Activated CD4-positive, alpha-beta T cell treated with anti-CD3 and anti-CD28 coated beads for 36 hours (primary cell): ENCODE data around the gene PIP5K1B. TPM values are rescaled to one million over a fixed set of nuclear protein-coding genes. Genes with fewer than 3 reads are reported as not detected.
A peak's percentile ranks its signal among the peaks of the same experiment; 100 is the strongest.

Source experiments
- ATAC-seq: fragments of 200-7000 bp; cut with Tn5 transposase; one replicate; pipeline ENCODE4 v1.10.0; 2021; ENCODE audit warnings: mild to moderate bottlenecking, moderate library complexity
- CTCF ChIA-PET: fragments of 350-600 bp; sonication (Branson Sonifier 250); formaldehyde crosslinking; loops from one replicate; lab custom pipeline; 2021; ENCODE audit warnings: antibody characterized with exemption; lab: Charles Lee
- POLR2A ChIA-PET: fragments of 350-600 bp; sonication (Branson Sonifier 250); formaldehyde crosslinking; loops from one replicate; lab custom pipeline; 2021; ENCODE audit warnings: antibody characterized with exemption, inconsistent platforms; lab: Charles Lee
- DNase-seq: peaks from one replicate; pipeline ENCODE4 v3.0.0-alpha.2; 2020
- H3K27ac Mint-ChIP-seq: one replicate; pipeline ENCODE4 v1.8.0; 2021; ENCODE audit warnings: mixed read lengths
- H3K27me3 Mint-ChIP-seq: one replicate; pipeline ENCODE4 v1.8.0; 2021; ENCODE audit warnings: mixed read lengths
- H3K36me3 Mint-ChIP-seq: one replicate; pipeline ENCODE4 v1.8.0; 2021; ENCODE audit warnings: low read depth, mixed read lengths
- H3K4me1 Mint-ChIP-seq: one replicate; pipeline ENCODE4 v1.8.0; 2021; ENCODE audit warnings: mixed read lengths
- H3K4me3 Mint-ChIP-seq: one replicate; pipeline ENCODE4 v1.8.0; 2021; ENCODE audit warnings: mild to moderate bottlenecking, moderate library complexity, mixed read lengths
- H3K9me3 Mint-ChIP-seq: one replicate; pipeline ENCODE4 v1.8.0; 2021; ENCODE audit warnings: low read depth, mixed read lengths
- intact Hi-C, 2 experiments: fragments of 100-400 bp; cut with DNase I in 1 of 2; cut with micrococcal nuclease in 1 of 2; formaldehyde crosslinking; loops; one replicate each; pipeline versions ENCODE4 v1.14.2 to v1.15.1; 2022 to 2024; cut with DNase I, micrococcal nuclease
- total RNA-seq, 2 experiments: library from RNA; stranded (reverse); gene quantifications; one replicate each; pipeline ENCODE4 v1.2.3, GENCODE V29; 2021

The PIP5K1B gene
- total RNA-seq, 2 experiments from 2014 or later: 1.6 TPM

DNA sequence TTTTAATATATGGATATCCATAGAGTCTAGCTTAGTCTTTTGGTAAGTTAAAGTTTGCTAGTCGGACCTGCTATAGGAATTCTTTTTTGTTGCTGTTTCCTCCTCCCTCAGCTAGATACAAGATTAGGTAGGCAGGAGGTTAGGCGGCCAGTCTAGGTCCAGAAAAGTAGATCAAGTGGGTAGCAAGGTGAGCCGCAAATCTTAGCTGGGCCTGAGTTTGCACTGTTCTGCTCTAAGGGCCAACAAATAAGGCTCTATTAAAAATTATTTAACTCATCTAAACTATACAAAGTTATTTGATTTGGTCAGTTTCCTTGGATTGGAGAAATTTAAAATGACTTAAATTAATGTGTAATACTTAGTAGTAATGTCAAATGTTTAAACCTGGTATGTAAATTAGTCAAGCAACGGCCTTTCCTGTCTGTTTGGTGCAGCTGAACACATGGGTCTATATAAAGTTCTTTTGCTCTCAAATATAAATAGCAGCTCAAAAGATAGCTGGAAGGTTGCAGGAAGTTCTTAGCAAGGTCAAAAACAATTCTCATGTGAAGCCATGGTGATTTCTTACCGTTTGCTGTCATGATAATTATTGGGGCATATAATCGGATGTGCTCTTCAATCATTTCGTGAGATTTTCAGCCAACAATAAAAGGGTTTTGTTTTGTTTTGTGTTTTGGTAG is 236.9 kb downstream of the PIP5K1B start:
- H3K27me3 Mint-ChIP-seq: peaks cover 19% of the 10 kb centered on the region
- peaks cover under 1% of the 10 kb centered on the region for H3K4me1 Mint-ChIP-seq
- no peak overlapping the region for H3K27ac Mint-ChIP-seq
- peaks cover 2% of the 10 kb centered on the region for H3K36me3 Mint-ChIP-seq
- H3K4me3 Mint-ChIP-seq: no peak overlapping the region
- POLR2A ChIA-PET: interaction anchor here (0.7 kb wide), 1 partner anchor 72 kb away, joined by 3 read pairs; no protein-coding TSS in a partner anchor
- ATAC-seq (no peak), DNase-seq (no peak)
- intact Hi-C loops: loop anchor here in 1 of 2 experiments (10.0 kb wide), 1 partner anchor 233 kb away; the partner anchor contains the start of gene TJP2
- CTCF ChIA-PET: interaction anchor here (0.5 to 0.8 kb wide), 4 partner anchors 9 to 251 kb away, joined by 3 to 4 read pairs (median 4); no protein-coding TSS in a partner anchor
- no peaks in the 10 kb centered on the region for H3K9me3 Mint-ChIP-seq

DNA sequence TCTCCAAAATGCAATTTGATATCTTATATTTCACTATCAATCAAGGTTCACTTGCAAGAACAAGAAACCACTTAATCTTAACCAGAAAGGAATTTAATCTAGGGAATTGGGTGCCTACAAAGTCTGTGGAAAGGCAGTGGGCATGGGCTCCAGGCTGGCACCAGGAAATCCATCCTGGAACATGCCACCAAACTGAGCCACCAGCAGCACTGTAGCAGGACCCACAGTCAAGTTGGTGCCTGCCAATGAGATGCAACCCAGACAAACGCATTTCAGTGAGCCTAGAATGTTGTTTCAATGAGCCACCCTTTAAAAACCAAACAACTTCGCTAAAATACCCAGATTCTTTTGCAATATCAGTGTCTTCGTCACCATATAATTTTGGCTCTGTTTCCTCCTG is 237.8 kb downstream of the PIP5K1B start:
- Mint-ChIP-seq H3K27me3 (peaks cover 12% of the 10 kb centered on the region), H3K27ac (no peak overlapping the region), H3K36me3 (peaks cover 2% of the 10 kb centered on the region), H3K9me3 (no peaks in the 10 kb centered on the region), H3K4me1 (peaks cover 10% of the 10 kb centered on the region), H3K4me3 (no peak overlapping the region)
- DNase-seq (no peak), ATAC-seq (no peak)
- ChIA-PET CTCF (no interaction called here), POLR2A (no interaction called here)
- intact Hi-C loops: loop anchor here in 1 of 2 experiments (10.0 kb wide), 1 partner anchor 232 kb away; the partner anchor contains the start of gene TJP2

DNA sequence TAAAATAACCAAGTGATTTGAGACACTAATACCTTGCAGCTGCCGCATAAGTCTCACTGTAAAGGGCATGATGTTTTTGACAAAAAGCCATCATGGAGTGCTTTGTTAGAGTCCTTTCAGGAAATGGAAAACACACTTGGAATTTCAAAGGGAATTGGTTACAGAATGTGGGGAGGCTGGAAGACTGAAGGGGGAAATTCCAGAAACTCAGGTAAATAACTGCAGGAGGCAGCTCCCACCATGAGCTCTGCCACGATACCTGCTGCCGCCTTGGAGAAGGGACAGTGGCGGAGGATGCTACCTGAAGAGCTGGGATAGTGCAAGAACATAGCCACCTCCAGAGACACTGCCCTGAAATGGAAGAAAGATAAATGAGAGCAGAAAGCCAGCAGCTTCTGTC is 242.0 kb downstream of the PIP5K1B start:
- Mint-ChIP-seq H3K9me3 (no peaks in the 10 kb centered on the region), H3K27ac (peak overlapping the region; percentile 20), H3K4me3 (no peak overlapping the region), H3K36me3 (peaks cover 2% of the 10 kb centered on the region), H3K27me3 (peaks cover 5% of the 10 kb centered on the region), H3K4me1 (peaks cover 30% of the 10 kb centered on the region)
- no peak for ATAC-seq
- CTCF ChIA-PET: interaction anchor here (0.7 to 1.7 kb wide), 2 partner anchors 52 to 54 kb away, joined by 3 to 7 read pairs; no protein-coding TSS in a partner anchor
- DNase-seq: no peak
- POLR2A ChIA-PET: interaction anchor here (0.9 kb wide), 1 partner anchor 27 kb away, joined by 3 read pairs; no protein-coding TSS in a partner anchor
- intact Hi-C loops: loop anchor here (5.0 to 10.0 kb wide), 2 partner anchors 165 to 228 kb away; partner anchors contain the start of gene TJP2 (in 1 of the 2)

DNA sequence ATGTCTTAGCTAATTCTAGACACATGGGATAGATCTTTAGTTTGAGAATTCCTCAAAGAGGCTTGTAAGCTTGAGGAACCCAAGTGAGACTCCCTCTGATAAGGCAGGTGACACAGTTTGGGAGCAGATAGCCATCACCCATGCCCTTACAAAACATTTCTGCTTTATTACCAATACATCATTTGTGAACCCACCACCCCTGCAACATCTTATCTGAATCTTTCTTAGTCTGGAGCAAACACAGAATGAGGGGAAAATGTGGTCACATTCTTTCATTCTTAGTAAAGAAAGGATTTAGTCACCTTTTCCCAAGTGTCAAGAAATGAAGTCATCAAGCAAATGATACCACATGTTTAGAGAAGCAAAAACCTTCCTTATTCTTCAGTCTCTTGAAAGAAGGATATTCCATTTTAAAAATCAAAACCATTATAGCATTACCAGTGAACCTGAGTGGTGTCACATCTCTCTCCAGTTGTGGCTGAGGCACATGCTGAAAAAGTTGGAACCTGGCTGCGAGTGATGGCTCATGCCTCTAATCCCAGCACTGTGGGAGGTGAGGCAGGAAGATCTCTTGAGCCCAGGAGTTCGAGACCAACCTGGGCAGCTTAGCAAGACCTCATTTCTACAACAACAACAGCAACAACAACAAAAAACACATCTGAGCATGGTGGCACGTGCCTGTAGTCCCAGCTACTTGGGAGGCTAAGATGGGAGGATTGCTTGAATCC is 243.0 kb downstream of the PIP5K1B start:
- Mint-ChIP-seq H3K9me3 (no peaks in the 10 kb centered on the region), H3K4me3 (no peak overlapping the region), H3K36me3 (peaks cover 2% of the 10 kb centered on the region), H3K27me3 (peaks cover 6% of the 10 kb centered on the region), H3K27ac (peak overlapping the region; percentile 32), H3K4me1 (peaks cover 39% of the 10 kb centered on the region)
- DNase-seq: peak; percentile 24
- CTCF ChIA-PET: interaction anchor here (1.7 kb wide), 1 partner anchor 51 kb away, joined by 7 read pairs; no protein-coding TSS in a partner anchor
- intact Hi-C loops: loop anchor here (1.0 to 10.0 kb wide), 7 partner anchors 26 to 363 kb away; partner anchors contain the start of gene TJP2 (in 1 of the 2)
- POLR2A ChIA-PET: interaction anchor here (0.9 kb wide), 1 partner anchor 26 kb away, joined by 3 read pairs; no protein-coding TSS in a partner anchor
- peak; percentile 82 for ATAC-seq

DNA sequence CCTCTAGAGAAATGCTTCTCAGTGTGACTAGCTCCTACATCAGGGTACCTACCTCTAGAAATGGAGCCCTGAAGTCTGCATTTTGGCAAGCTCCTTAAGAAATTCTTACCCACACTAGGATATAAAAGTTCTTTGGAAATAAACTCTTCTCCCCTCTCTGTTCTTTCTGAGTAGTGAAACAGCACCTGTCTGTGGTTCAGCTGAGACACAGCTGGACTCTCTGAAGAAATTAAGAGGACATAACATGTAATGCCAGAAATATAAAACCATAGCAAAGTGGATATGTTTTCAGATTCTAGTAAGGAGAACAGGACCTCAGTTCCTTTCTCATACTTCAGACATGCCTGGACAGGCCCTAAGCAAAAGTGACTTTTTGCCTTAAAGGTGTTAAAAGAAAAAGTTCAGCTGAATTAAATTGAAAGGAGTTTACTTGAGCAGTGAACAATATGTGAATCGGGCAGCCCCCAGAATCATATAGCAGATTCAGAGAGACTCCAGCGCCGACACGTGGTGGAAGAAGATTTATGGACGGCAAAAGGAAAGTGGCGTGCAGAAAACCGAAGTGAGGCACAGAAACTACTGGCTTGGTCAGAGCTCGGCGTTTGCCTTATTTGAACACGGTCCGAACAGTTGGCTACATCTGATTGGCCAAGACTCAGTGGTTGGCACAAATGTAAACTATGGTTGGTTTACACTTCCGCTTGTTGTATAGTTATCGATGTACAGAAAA is 244.4 kb downstream of the PIP5K1B start:
- H3K4me3 Mint-ChIP-seq: no peak overlapping the region
- CTCF ChIA-PET: interaction anchor here (0.7 to 2.1 kb wide), 7 partner anchors 18 to 298 kb away, joined by 3 to 9 read pairs (median 5); no protein-coding TSS in a partner anchor
- H3K27ac Mint-ChIP-seq: peak overlapping the region; percentile 48
- DNase-seq (peak; percentile 55), ATAC-seq (no peak)
- H3K4me1 Mint-ChIP-seq: peaks cover 42% of the 10 kb centered on the region
- peaks cover 13% of the 10 kb centered on the region for H3K27me3 Mint-ChIP-seq
- H3K9me3 Mint-ChIP-seq: no peaks in the 10 kb centered on the region
- peaks cover 2% of the 10 kb centered on the region for H3K36me3 Mint-ChIP-seq
- POLR2A ChIA-PET: no interaction called here
- intact Hi-C loops: loop anchor here (2.0 to 10.0 kb wide), 5 partner anchors 53 to 365 kb away; partner anchors contain the start of gene TJP2 (in 1 of the 2)

DNA sequence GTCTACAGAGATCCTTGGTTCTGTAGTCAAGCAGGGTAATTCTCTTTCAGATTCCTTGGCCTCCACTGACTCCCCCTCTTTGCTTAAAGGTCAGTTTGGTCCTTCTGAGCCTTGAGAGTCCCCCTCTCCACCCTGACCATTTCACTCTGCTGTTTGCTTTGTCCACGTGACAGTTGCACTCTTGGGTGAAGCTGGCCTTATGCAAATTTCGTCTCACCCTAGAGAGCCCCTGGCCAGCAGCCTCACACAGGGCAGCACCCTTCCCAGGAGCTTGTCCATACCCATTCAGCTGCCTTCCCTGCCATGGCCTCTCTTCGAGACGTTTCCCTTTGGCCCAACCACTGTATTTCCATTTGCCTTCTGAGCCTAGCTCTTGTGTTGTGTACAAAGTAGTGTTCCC is 245.1 kb downstream of the PIP5K1B start:
- peaks cover 2% of the 10 kb centered on the region for H3K36me3 Mint-ChIP-seq
- intact Hi-C loops: no loop called here
- ATAC-seq (no peak), DNase-seq (no peak)
- CTCF ChIA-PET: interaction anchor here (1.2 to 2.1 kb wide), 6 partner anchors 14 to 49 kb away, joined by 3 to 9 read pairs (median 6); no protein-coding TSS in a partner anchor
- no peaks in the 10 kb centered on the region for H3K9me3 Mint-ChIP-seq
- POLR2A ChIA-PET: no interaction called here
- H3K27ac Mint-ChIP-seq: no peak overlapping the region
- H3K4me3 Mint-ChIP-seq: no peak overlapping the region
- peaks cover 17% of the 10 kb centered on the region for H3K27me3 Mint-ChIP-seq
- H3K4me1 Mint-ChIP-seq: peaks cover 49% of the 10 kb centered on the region

DNA sequence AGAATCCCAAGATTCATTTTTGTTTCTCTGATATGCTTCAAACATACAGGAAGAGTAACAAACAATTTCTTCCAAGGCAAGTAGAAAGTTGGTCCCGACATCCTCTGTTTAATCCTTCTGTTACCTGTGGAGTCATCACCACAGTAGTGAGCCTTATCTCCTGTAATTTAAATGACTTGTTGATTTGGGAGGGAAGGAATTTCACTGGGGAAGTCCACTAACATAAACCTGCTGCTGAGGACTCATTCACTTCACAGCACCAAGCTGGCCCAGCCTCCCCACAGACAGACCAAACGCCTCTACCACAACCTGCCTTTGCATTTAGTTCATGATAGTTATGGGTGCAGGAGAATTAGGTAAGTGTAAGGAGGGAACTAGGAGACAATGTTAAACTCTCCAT is 245.6 kb downstream of the PIP5K1B start:
- CTCF ChIA-PET: interaction anchor here (0.9 to 2.1 kb wide), 6 partner anchors 14 to 367 kb away, joined by 3 to 9 read pairs (median 4); no protein-coding TSS in a partner anchor
- Mint-ChIP-seq H3K36me3 (peaks cover under 1% of the 10 kb centered on the region), H3K27me3 (peaks cover 19% of the 10 kb centered on the region), H3K4me3 (no peak overlapping the region), H3K9me3 (no peaks in the 10 kb centered on the region), H3K27ac (no peak overlapping the region), H3K4me1 (peaks cover 53% of the 10 kb centered on the region)
- DNase-seq: no peak
- intact Hi-C loops: no loop called here
- POLR2A ChIA-PET: no interaction called here
- ATAC-seq: no peak

DNA sequence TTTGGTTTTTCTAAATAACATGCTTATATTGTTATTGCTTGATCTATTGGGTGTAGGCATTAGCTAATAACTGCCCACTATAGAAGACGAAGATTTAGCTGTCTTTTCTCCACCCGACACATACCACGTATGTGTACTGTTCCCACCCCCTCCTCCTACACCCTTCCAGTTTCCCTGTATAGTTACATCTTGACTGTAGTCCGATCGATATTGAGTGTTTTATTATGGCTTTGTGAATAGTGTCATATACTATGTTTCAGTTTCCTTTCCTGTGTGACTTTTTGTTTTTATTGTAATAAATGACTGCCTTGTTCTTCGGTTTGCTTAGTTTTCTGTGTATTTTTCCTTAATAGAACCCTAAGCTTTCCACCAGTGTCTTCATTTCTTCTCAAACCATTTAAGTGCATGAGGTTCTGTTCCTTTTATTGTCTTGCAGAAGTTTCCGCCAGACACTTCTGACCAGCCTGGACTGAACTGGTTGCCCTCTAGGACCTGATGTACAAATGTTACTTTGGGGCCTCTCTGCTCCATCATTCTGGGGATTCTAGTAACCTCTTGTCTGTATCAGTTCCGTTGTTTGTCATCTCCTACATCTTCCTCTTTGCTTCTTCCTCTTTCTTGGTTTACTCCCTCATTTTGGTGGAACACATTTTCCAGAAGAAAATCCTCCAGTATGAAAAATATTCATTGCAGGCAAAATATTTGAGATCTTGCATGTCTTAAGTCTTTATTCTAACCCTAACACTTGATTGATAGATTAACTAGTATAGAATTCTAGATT is 247.0 kb downstream of the PIP5K1B start:
- peaks cover 3% of the 10 kb centered on the region for H3K36me3 Mint-ChIP-seq
- DNase-seq (no peak), ATAC-seq (peak; percentile 45)
- H3K27me3 Mint-ChIP-seq: peaks cover 16% of the 10 kb centered on the region
- H3K9me3 Mint-ChIP-seq: peaks cover 5% of the 10 kb centered on the region
- peaks cover 50% of the 10 kb centered on the region for H3K4me1 Mint-ChIP-seq
- intact Hi-C loops: loop anchor here in 1 of 2 experiments (1.0 kb wide), 1 partner anchor 22 kb away; no protein-coding TSS in a partner anchor
- POLR2A ChIA-PET: no interaction called here
- CTCF ChIA-PET: interaction anchor here (0.6 to 0.8 kb wide), 2 partner anchors 10 to 205 kb away, joined by 3 to 4 read pairs; no protein-coding TSS in a partner anchor
- H3K27ac Mint-ChIP-seq: no peak overlapping the region
- no peak overlapping the region for H3K4me3 Mint-ChIP-seq

DNA sequence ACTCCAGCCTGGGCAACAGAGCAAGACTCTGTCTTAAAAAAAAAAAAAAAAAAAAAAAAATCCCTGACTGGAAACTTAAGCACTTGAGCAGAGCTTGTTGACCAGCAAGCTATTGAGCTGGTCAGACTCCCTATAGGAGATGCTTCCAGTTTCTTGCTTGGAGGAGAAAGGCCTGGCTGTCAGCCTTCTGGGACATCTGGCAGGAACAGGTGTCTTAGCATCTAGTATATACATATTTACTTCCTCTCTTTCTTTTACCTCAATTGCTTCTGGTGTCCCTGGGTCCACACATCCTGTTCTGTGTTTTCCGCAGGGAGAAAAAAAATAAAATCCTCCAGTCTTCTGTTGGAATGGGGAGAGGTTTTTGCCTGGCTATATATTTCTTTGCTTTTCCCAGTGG is 248.7 kb downstream of the PIP5K1B start:
- POLR2A ChIA-PET: interaction anchor here (0.7 kb wide), 1 partner anchor 102 kb away, joined by 4 read pairs; no protein-coding TSS in a partner anchor
- peaks cover 34% of the 10 kb centered on the region for H3K4me1 Mint-ChIP-seq
- H3K27ac Mint-ChIP-seq: no peak overlapping the region
- H3K36me3 Mint-ChIP-seq: peaks cover 3% of the 10 kb centered on the region
- peaks cover 16% of the 10 kb centered on the region for H3K27me3 Mint-ChIP-seq
- ATAC-seq: no peak
- no peak for DNase-seq
- H3K9me3 Mint-ChIP-seq: peaks cover 5% of the 10 kb centered on the region
- intact Hi-C loops: no loop called here
- CTCF ChIA-PET: interaction anchor here (0.6 kb wide), 1 partner anchor 187 kb away, joined by 3 read pairs; no protein-coding TSS in a partner anchor
- no peak overlapping the region for H3K4me3 Mint-ChIP-seq

DNA sequence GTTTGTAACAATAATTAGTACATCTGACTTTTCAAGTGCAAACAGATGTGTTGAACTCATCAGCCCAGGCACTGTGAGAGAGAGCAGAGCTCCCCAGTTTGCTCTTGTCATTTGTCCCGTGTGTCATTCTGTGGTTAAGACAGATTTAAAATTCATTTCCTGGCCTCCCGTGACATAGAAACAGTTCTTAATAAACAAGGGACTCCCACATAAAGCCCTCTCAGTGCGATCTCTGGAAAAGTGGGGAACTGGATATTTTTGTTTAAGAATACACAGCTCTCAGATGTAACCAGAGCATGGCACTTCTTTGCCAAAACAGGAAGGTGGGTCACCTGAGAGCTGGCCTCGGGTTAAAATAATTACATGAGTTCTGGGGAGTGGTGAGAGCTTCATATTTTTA is 250.3 kb downstream of the PIP5K1B start:
- peak overlapping the region; percentile 73 for H3K27ac Mint-ChIP-seq
- intact Hi-C loops: loop anchor here in 1 of 2 experiments (5.0 kb wide), 1 partner anchor 917 kb away; no protein-coding TSS in a partner anchor
- H3K9me3 Mint-ChIP-seq: peaks cover 6% of the 10 kb centered on the region
- H3K4me1 Mint-ChIP-seq: peaks cover 27% of the 10 kb centered on the region
- ATAC-seq (peak; percentile 79), DNase-seq (peak; percentile 30)
- CTCF ChIA-PET: interaction anchor here (1.1 to 1.9 kb wide), 3 partner anchors 8 to 42 kb away, joined by 3 to 5 read pairs (median 3); no protein-coding TSS in a partner anchor
- H3K27me3 Mint-ChIP-seq: peaks cover 20% of the 10 kb centered on the region
- H3K36me3 Mint-ChIP-seq: peaks cover 3% of the 10 kb centered on the region
- POLR2A ChIA-PET: no interaction called here
- H3K4me3 Mint-ChIP-seq: no peak overlapping the region
